Activated T-cell treated with anti-CD3 and anti-CD28 coated beads, Interleukin-2, amount 50 U/mL, for 4 hours (primary cell): Measurements from ENCODE around the gene IMPA2. TPM values are rescaled to one million over a fixed set of nuclear protein-coding genes. Genes with fewer than 3 reads are reported as not detected.

Source experiments
- ATAC-seq, 2 donors: fragments of 200-7000 bp; cut with Tn5 transposase; one replicate each; pipeline ENCODE4 v1.10.0; 2021
- DNase-seq: peaks from one replicate; pipeline ENCODE4 v3.0.0-alpha.2; 2020
- H3K27me3 Mint-ChIP-seq: one replicate; pipeline ENCODE4 v1.8.0; 2021; ENCODE audit warnings: low read depth, mixed read lengths
- H3K36me3 Mint-ChIP-seq: one replicate; pipeline ENCODE4 v1.8.0; 2022; ENCODE audit warnings: mixed read lengths; ENCODE audit not compliant: insufficient read depth
- H3K4me1 Mint-ChIP-seq: one replicate; pipeline ENCODE4 v1.8.0; 2021; ENCODE audit warnings: low read depth, mixed read lengths
- H3K4me3 Mint-ChIP-seq: one replicate; pipeline ENCODE4 v1.8.0; 2021; ENCODE audit warnings: mild to moderate bottlenecking, moderate library complexity, mixed read lengths
- H3K9me3 Mint-ChIP-seq: one replicate; pipeline ENCODE4 v1.8.0; 2021; ENCODE audit warnings: mixed read lengths
- total RNA-seq, 3 donors: library from RNA; stranded (reverse); gene quantifications; one replicate each; pipeline ENCODE4 v1.2.1, GENCODE V29; 2021

The IMPA2 gene
- total RNA-seq, 3 donors from 2014 or later = 7.3 to 11.4 (median 9.8) TPM

DNA sequence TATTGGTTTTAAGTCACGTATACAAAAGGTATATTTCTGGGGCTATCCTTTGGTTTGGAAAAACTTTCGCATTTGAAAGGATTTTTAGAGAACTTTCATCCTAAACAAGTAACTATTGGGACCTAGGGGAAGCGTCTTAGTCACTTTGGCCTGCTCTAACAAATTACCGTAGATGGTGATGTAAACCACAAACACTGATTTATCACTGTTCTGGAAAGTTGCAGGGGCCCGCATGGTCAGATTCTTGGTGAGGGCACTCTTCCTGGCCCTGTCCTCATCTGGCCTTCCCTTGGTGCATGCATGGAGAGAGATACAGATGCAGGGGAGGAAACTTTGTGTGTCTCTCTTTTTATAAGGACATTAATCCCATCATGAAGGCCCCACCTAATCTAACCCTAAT is 63.3 kb downstream of the IMPA2 start:
- H3K4me1 Mint-ChIP-seq = peaks cover 6% of the 10 kb centered on the region
- H3K9me3 Mint-ChIP-seq = no peaks in the 10 kb centered on the region
- H3K27me3 Mint-ChIP-seq = peaks cover 10% of the 10 kb centered on the region
- no peaks in the 10 kb centered on the region for H3K36me3 Mint-ChIP-seq
- ATAC-seq = no peak
- no peak for DNase-seq
- H3K4me3 Mint-ChIP-seq = no peak overlapping the region

DNA sequence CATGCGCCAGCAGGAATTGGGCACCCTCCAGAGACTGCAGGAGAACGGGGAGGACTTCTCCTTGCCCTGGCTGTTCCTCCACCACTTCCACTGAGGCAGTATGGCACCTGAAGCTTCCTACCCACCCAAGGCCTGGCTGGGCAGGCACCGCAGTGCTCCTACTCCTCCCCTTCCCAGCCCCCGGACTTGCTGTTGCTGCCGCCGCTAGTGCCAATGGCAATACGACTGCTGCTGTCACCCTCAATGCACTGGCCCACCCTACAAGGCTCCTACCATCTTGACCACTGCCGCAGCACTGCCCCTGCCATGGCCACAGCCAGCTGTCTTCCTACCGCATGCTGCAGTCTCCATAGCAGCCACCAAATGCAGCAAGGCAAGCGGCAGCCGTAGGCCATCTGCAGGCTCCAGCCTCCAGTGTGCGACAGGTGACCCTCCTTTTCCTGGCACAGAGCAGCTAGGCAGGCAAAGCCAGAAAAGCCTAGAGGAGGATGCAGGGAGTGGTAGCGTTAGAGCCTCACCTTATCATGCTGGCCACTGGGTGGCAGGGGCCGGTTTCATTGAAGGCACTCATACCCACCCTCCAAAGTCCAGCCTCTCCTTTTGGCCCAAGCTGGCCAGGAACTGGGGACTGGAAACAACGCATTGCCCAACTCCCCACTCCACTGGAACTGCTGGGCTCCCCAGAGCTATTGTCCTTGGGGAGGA is 64.9 kb downstream of the IMPA2 start:
- ATAC-seq = no peak
- H3K4me1 Mint-ChIP-seq = peaks cover 6% of the 10 kb centered on the region
- no peak for DNase-seq
- H3K9me3 Mint-ChIP-seq = no peaks in the 10 kb centered on the region
- H3K4me3 Mint-ChIP-seq = no peak overlapping the region
- no peaks in the 10 kb centered on the region for H3K36me3 Mint-ChIP-seq
- H3K27me3 Mint-ChIP-seq = peaks cover 5% of the 10 kb centered on the region

DNA sequence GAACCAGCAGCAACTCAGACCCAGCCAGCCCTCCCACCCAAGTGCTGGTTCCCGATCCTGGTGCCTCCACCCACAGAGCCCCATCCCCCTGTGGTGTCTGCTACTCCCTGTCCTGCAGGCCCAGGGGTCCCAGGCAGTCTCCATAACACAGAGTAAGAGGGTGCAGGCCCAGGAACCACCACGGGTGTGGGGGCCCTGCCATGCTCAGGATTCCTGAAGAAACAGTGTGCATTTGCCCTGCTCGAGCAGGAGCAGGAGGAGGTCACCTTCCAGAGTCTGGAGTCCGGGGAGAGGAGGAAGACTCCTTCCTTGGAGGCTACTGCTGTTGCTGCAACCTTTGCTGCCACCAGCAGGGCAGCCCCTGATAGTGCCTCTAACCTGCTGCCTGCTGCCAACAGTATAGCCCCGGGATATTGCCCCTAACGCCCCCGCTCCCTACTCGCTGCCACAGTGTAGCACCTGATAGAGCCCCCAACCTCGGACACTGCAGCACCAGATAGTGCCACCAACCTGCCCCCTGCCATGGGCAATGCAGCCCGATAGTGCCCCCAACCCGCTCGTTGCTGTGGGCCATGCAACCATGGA is 65.5 kb downstream of the IMPA2 start:
- H3K36me3 Mint-ChIP-seq = no peaks in the 10 kb centered on the region

DNA sequence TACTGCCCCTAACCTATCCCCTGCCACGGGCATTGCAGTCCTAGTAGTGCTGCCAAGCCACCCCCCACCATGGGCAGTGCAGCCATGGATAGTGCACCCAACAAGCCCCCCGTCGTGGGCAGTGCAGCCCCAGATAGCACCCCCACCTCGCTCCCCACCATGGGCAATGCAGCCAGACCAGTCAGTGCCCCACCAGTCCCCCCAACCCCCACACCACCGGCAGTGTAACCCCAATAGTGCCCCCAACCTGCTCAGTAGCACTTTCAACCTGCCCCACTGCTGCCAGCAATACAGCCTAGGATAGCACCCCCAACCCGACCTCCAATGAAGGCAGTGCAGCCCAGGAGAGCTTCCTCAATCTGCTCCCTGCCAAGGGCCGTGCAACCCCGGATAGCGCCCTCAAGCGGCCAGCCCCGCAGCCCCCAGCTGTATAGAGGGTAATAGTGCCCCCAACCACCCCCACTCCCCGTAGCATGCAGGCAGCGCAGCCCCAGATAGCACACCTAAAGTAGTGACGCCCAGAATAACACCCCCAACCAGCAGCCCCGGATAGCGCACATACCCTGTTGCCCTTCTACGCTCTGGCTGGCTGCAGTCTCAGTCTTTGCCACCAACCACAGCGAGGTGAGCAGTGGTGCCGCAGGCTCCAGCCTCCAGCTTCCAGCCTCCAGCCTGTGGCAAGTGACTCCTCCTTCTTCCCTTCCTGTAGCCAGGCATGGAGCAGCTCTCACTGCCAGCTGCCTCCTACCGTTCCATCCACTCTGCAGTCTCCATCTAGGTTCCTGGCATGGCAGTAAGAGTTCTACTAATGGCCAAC is 66.9 kb downstream of the IMPA2 start:
- Mint-ChIP-seq H3K36me3 (no peaks in the 10 kb centered on the region), H3K4me3 (no peak overlapping the region)
- ATAC-seq = peak in 1 of 2 donors; percentile 16

More for the DNA sequence above, 65.5 kb downstream of the IMPA2 start:
- no peaks in the 10 kb centered on the region for H3K9me3 Mint-ChIP-seq
- no peak overlapping the region for H3K4me3 Mint-ChIP-seq
- peaks cover 5% of the 10 kb centered on the region for H3K27me3 Mint-ChIP-seq
- peaks cover 6% of the 10 kb centered on the region for H3K4me1 Mint-ChIP-seq
- ATAC-seq (no peak), DNase-seq (no peak)

DNA sequence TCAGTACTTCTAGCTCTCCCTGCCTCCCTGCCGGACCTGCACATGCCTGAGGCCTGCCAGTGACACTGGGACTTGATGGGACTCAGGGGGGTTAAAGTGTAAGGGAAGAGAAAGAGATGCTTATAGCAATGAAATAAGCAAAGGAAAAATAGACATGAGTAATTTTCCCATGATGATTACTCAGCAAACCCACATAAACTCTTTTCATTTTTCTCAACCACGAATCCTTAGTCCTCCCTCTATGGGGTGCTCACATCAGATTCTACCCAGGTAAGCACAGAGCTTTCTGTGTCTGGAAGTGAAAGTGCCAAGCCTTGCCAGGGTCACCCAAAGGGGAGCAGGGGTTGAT is 67.5 kb downstream of the IMPA2 start:
- Mint-ChIP-seq H3K4me1 (peaks cover 6% of the 10 kb centered on the region), H3K27me3 (peaks cover 6% of the 10 kb centered on the region), H3K36me3 (no peaks in the 10 kb centered on the region), H3K9me3 (no peaks in the 10 kb centered on the region), H3K4me3 (no peak overlapping the region)
- no peak for ATAC-seq
- DNase-seq = no peak

More for the DNA sequence above, 66.9 kb downstream of the IMPA2 start:
- Mint-ChIP-seq H3K4me1 (peaks cover 6% of the 10 kb centered on the region), H3K27me3 (peaks cover 6% of the 10 kb centered on the region), H3K9me3 (no peaks in the 10 kb centered on the region)
- DNase-seq = no peak

DNA sequence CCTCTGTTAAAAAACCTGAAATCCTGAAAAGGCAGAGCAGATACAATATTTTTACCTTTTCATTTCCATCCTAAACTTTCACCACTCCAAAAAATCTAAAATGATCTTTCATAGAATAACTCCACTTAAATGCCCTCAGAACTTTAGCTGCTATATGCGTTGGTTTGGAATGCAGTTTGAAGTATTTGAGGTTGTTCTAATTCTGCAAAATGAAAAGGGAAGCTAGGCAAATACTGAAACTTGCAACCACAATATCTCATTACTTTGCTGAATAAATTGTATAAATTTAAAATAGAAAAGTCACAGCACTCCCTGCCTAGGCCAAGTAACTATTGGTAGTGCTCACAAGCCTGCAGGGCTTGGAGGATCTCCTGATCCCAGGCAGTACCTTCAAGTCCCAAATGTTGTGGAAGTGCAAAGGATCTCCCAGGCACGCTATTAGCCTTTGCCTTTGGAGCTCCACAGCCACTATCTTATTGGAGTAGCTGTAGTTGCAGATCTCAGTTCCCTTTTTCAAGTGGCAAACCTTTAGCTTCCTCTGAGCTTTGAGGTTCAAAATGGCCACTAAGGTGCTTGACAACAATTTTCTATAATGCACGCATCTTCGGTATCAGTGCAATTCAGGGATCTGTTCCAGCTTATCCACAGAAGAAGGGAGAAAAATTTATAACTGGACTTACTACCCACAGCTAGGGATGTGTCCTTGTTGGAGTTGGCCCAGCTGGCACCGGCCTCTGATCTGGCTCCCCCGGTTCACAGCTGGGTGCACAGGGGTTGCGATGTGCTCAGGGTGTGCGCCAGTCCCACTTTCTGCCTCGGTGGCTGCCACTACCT is 68.9 kb downstream of the IMPA2 start:
- peaks cover 6% of the 10 kb centered on the region for H3K4me1 Mint-ChIP-seq
- ATAC-seq (no peak), DNase-seq (no peak)
- no peaks in the 10 kb centered on the region for H3K9me3 Mint-ChIP-seq
- H3K27me3 Mint-ChIP-seq = peaks cover 1% of the 10 kb centered on the region
- H3K36me3 Mint-ChIP-seq = no peaks in the 10 kb centered on the region
- no peak overlapping the region for H3K4me3 Mint-ChIP-seq

DNA sequence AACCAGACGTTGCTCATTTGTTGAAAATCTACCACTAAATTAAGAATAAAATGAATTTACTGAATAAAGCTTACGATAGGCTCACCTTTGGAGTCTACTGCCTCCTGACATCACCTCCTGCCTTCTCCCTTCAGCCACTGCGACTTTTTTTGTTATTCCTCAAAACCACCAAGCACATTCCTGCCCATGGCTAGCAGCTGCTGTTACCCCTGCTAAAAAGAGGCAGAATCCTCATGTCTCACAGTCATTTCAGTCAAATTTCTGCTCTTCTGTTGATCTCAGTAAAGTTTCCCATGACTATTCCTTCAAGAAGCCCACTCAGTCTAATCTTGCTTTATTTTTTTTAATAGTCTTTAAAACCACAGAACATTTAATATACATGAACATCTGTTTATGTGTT is 71.6 kb downstream of the IMPA2 start:
- H3K36me3 Mint-ChIP-seq = no peaks in the 10 kb centered on the region
- H3K27me3 Mint-ChIP-seq = peaks cover 1% of the 10 kb centered on the region
- ATAC-seq (no peak), DNase-seq (no peak)
- no peak overlapping the region for H3K4me3 Mint-ChIP-seq
- H3K9me3 Mint-ChIP-seq = no peaks in the 10 kb centered on the region
- peaks cover 6% of the 10 kb centered on the region for H3K4me1 Mint-ChIP-seq

DNA sequence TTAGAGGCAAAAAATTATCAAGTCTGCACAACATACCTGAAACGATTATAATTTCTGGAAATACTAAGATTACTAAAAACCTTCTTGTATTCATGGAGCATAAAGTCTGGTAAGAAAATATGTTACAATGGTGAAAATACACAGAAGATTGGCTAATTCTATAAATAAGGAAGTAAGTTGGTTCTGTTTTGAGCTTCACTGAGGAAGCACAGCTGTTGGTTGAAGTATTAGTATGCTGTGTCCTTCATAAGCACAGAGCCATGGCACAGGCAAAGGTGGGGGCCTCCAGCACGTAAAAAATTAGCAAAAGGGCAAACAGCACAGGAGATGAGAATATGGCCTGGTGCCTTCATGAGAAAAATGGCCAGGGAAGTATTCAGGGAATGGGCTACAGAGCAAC is 72.0 kb downstream of the IMPA2 start:
- no peaks in the 10 kb centered on the region for H3K9me3 Mint-ChIP-seq
- H3K4me1 Mint-ChIP-seq = peaks cover 6% of the 10 kb centered on the region
- H3K4me3 Mint-ChIP-seq = no peak overlapping the region
- no peaks in the 10 kb centered on the region for H3K36me3 Mint-ChIP-seq
- DNase-seq (no peak), ATAC-seq (no peak)
- peaks cover 1% of the 10 kb centered on the region for H3K27me3 Mint-ChIP-seq

DNA sequence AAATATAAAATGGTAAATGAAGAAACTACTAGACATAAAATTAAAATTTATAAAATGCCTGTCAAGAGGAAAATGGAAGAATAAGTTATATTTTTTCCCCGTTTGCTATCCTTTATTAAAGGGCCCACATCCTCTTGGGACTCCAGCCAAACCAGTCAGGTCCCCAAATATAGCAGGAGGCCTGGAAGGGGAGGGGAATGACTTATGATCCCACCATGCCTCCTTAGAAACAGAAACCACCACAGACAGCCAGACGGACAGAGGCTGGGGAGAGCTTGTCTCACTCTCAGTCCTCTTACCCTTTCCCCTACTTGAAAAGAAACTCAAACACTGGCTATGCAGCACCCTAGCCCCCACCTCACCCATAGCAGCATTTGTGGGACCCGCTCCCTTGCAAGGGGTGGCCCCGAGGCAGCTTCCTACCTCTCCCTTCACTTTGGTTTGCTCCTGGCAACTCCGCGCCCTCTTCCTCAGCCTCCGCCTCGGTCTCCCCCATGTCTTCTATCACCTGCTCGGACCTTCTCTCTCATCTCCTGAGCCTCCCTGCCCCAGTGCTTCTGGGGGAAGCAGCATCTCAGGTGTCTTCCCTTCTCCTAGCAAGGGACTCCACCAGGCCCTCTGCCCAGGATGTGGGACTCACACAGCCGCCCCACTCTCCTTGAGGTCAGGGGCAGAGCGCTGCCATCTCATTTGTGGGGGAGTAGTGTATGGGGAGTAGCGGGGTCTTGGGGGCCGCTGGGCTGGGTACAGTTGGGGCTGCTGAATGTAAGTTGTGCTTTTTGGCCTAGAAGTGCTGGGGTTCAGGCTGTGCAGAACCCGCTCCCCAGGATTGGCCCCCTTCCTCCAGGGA is 75.0 kb downstream of the IMPA2 start:
- no peak for DNase-seq
- H3K27me3 Mint-ChIP-seq = peaks cover 1% of the 10 kb centered on the region
- no peaks in the 10 kb centered on the region for H3K36me3 Mint-ChIP-seq
- H3K4me3 Mint-ChIP-seq = no peak overlapping the region
- no peaks in the 10 kb centered on the region for H3K9me3 Mint-ChIP-seq
- H3K4me1 Mint-ChIP-seq = no peaks in the 10 kb centered on the region
- no peak for ATAC-seq

DNA sequence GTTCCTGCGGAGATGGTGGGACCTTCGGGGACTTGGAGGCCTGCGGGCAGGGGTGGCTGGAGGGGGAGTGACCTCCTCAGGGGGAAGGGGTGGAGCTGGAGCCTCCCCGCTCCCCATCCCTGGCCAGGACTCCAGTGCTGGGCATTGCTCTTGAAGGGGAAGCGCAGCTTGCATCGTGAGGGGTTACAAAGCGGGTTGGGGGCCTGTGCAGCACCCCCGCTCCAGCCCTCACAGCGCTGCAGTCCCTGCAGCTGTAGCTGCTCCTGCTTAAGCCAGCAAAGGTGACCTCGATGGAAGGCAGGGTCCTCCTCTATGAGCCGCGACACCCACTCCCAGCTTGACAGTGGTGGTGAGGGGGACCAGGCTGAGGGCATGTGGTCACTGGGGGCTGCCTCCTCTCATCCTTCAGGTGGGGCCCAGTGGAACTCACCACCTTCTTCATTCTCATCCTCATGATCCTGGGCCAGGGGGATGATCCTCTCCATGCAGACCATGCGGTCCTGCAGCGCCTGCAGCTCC is 75.6 kb downstream of the IMPA2 start:
- Mint-ChIP-seq H3K36me3 (no peaks in the 10 kb centered on the region), H3K4me3 (no peak overlapping the region), H3K4me1 (no peaks in the 10 kb centered on the region), H3K27me3 (peaks cover 4% of the 10 kb centered on the region), H3K9me3 (no peaks in the 10 kb centered on the region)
- DNase-seq (no peak), ATAC-seq (no peak)

DNA sequence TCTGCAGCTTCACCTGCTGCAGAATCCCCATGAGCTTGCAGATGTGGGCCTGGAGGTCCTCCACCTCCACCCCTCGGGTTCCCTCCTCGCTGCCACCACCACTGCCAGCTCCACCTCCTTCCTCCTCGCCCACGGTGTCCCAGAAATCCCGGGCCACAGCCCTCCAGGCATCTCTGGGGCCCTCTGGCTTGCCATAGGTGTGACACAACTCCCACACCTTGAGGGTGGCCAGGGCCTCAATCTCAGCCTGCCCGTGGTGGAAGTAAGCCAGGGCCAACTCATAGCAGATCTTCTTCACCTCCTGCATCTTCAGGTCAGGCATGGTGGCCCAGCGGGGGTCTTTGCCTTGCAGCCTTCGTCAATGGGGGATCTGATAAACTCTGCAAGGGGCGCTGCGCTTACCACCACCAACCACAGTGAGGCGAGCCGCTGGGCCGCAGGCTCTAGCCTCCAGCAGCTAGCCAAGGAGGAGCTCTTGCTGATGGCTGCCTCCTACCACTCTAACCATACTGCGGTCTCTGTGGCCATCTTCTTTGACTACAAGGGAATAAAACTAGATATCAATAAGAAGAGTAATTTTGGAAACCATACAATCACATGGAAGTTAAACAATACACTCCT is 76.2 kb downstream of the IMPA2 start:
- no peak for DNase-seq
- ATAC-seq = no peak
- Mint-ChIP-seq H3K9me3 (no peaks in the 10 kb centered on the region), H3K36me3 (no peaks in the 10 kb centered on the region), H3K4me3 (no peak overlapping the region), H3K4me1 (no peaks in the 10 kb centered on the region), H3K27me3 (peaks cover 4% of the 10 kb centered on the region)

DNA sequence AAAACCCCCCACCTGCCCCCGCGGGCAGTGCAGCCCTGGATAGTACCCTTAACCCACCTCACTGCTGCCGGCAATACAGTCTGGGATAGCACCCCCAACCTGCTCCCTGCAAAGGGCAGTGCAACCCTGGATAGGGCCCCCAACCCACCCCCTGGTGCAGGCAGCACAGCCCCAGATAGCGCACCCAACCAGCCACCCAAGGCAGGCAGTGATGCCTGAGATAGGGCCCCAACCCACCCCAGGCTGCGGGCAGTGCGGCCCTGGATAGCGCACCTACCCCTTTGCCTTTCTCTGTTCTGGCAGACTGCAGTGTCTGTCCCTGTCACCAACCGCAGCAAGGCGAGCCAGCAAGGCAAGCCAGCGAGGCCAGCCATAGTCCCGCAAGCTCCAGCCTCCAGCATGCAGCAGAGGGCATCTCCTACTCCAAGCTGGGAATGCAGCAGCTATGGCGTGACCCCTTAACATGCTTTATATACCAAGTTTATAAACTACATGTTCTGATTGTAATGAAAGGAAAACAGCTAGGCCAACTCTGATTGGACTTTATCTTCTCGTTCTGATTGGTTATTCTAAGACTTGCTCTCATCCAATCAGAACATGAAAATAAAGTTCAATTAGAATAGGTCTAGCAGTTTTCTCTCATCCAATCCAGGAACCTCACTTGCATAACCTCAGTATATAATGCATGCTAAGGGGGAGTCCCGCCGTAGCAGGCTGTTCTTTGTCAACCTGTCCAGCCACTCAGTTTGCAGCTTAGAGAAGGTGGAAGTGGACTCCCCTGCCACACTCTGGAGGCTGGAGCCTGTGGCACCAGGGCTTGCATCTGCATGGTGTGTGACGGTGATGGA is 78.3 kb downstream of the IMPA2 start:
- DNase-seq = no peak
- no peaks in the 10 kb centered on the region for H3K4me1 Mint-ChIP-seq
- no peak overlapping the region for H3K4me3 Mint-ChIP-seq
- ATAC-seq = no peak
- peaks cover 3% of the 10 kb centered on the region for H3K27me3 Mint-ChIP-seq
- H3K36me3 Mint-ChIP-seq = no peaks in the 10 kb centered on the region
- H3K9me3 Mint-ChIP-seq = no peaks in the 10 kb centered on the region
